ENCODE results near the gene ZAR1L. TPM values are rescaled to one million over a fixed set of nuclear protein-coding genes. Genes with fewer than 3 reads are reported as not detected.
A peak's percentile ranks its signal among the peaks of the same experiment; 100 is the strongest.
"Not testable (repeated sequence)": the region's sequence is repeated elsewhere in the genome, so short reads cannot be mapped to it uniquely, and the experiment has no call there.

ZAR1L gene, protein sequence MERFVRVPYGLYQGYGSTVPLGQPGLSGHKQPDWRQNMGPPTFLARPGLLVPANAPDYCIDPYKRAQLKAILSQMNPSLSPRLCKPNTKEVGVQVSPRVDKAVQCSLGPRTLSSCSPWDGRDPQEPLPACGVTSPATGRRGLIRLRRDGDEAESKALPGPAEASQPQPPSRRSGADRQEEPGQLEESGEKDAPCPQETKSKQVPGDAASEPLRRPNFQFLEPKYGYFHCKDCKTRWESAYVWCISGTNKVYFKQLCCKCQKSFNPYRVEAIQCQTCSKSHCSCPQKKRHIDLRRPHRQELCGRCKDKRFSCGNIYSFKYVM
- polyA plus RNA-seq (2013, experiment 1 of 2; ENCODE audit: insufficient read length) = not detected
- not detected for polyA plus RNA-seq (2013, experiment 2 of 2; ENCODE audit: insufficient read length)

DNA sequence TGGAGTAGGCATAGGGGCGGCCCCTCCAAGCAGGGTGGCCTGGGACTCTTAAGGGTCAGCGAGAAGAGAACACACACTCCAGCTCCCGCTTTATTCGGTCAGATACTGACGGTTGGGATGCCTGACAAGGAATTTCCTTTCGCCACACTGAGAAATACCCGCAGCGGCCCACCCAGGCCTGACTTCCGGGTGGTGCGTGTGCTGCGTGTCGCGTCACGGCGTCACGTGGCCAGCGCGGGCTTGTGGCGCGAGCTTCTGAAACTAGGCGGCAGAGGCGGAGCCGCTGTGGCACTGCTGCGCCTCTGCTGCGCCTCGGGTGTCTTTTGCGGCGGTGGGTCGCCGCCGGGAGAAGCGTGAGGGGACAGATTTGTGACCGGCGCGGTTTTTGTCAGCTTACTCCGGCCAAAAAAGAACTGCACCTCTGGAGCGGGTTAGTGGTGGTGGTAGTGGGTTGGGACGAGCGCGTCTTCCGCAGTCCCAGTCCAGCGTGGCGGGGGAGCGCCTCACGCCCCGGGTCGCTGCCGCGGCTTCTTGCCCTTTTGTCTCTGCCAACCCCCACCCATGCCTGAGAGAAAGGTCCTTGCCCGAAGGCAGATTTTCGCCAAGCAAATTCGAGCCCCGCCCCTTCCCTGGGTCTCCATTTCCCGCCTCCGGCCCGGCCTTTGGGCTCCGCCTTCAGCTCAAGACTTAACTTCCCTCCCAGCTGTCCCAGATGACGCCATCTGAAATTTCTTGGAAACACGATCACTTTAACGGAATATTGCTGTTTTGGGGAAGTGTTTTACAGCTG is at the start of gene ZAR1L, which contains the start of gene BRCA2:
Gene ZAR1L, minus strand, starts transcription at position 126 of the 790 bp plus-strand sequence. CDS start 3,438 bp downstream, outside the sequence.
Gene BRCA2, plus strand, starts transcription at position 271 of the 790 bp plus-strand sequence. CDS start 953 bp downstream, outside the sequence.
- peak; percentile 92 for DNase-seq

DNA sequence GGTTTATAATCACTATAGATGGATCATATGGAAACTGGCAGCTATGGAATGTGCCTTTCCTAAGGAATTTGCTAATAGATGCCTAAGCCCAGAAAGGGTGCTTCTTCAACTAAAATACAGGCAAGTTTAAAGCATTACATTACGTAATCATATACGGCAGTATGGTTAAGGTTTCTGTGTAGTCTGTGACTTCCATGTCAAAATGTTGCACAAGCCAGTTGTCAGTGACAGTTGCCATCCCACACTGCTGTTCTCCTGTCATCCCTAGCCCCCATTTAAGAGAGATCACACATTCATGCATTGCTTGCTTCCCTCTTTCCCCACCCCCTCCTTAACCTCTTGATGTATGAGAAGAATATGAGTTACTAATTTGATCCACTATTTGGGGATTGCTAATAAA is 47.4 kb upstream of the ZAR1L start:
- DNase-seq = peak; percentile 1

DNA sequence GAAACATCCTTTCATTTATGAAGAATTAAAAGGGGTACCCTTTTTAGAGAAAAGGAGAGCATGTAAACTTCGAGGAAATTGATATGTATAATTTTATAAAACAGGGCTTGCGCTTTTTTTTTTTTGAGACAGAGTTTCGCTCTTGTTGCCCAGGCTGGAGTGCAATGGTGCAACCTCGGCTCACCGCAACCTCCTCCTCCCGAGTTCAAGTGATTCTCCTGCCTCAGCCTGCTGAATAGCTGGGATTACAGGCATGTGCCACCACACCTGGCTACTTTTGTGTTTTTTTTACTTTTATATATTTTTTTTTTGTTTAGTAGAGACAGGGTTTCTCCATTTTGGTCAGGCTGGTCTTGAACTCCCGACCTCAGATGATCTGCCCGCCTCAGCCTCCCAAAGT is 40.8 kb upstream of the ZAR1L start:
- not testable (repeated sequence) for DNase-seq

DNA sequence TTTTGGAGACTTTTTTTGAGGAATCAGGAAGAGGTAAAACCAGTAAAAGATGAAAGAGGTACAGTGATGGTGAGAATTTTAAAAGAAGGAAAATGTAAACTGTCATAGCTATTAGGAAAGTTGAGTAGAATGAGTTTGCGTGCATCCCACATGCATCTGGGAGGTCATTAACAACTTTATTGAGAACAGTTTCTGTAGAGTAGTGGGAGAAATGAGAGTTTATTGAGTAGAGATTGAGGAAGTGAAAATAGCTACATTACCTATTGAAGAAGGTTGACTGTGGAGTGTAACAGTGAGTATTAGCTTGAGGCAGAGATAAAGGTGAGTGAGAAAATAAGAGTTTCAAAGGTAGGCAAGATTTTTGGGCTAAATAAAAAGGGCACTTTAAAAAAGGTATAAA is 38.9 kb upstream of the ZAR1L start:
- DNase-seq = no peak

DNA sequence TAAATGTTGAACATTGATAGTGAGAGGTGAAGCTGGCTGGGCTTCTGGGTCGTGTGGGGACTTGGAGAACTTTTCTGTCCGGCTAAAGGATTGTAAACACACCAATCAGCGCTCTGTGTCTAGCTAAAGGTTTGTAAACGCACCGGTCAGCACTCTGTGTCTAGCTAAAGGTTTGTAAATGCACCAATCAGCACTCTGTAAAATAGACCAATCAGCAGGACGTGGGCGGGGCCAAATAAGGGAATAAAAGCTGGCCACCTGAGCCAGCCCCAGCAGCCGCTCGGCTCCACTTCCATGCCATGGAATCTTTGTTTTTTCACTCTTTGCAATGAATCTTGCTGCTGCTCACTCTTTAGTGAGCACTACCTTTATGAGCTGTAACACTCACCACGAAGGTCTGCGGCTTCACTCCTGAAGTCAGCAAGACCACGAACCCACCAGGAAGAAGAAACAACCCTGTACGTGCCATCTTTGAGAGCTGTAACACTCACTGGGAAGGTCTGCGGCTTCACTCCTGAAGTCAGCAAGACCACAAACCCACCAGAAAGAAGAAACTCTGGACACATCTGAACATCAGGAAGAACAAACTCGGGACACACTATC is 35.8 kb upstream of the ZAR1L start:
- DNase-seq = not testable (repeated sequence)

DNA sequence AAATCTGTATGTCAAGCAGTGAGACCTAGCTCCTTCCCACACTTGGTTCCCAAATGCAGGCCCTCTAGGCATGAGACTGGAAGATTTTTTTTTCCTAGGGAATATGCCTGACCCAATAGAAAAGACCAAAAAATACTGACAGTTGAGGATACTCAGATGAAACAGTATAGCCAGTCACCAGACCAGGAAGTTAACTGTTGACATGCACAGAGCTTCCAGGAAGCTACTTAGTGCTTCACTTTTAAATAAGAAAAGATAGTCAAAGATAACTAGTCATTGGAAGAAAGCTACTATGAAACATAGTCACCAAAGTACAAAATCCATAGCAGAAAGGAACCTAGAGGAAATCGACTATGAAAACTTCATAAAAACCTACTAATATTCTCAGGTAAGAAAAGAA is 32.5 kb upstream of the ZAR1L start:
- no peak for DNase-seq

DNA sequence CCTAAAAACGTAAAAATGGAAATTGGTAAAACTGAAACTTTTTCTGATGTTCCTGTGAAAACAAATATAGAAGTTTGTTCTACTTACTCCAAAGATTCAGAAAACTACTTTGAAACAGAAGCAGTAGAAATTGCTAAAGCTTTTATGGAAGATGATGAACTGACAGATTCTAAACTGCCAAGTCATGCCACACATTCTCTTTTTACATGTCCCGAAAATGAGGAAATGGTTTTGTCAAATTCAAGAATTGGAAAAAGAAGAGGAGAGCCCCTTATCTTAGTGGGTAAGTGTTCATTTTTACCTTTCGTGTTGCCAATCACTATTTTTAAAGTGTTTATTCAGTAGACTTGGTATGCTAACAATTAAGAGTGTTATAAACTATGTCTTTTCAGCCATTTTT is 25.8 kb upstream of the ZAR1L start:
- DNase-seq = no peak

DNA sequence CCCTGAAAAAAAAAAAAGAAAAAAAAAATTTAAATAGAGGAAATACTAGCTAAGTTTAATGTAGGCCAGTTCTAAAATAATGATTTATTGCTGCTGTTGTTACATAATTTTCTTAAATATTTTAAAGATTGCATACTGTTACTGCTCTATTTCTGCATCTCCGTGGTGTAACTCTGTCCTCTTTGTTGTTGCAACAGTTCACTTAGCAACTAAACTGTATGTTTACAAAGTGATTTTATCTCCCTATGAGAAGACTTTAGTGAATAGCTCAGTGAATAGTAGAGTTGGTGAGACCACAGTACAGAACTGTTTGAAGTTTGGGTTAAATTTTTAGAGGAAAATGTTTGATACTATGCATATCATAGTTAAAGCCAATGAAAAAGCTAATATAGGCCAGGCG is 19.5 kb upstream of the ZAR1L start:
- DNase-seq = no peak

DNA sequence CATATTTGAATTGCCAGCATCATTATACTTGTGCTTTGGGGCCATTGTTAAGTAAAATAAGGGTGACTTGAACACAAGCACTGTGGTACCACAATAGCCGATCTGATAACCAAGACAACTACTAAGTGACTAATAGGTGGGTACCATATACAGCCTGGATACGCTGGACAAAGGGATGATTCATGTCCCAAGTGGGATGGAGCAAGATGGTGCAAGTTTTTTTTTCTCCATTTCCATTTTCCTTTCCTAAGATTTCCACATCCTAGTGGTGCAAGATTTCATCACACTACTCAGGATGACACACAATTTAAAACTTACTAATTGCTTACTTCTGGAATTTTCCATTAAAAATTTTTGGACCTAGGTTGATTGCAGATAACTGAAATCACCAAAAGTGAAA is 15.3 kb upstream of the ZAR1L start:
- DNase-seq = peak; percentile 71

DNA sequence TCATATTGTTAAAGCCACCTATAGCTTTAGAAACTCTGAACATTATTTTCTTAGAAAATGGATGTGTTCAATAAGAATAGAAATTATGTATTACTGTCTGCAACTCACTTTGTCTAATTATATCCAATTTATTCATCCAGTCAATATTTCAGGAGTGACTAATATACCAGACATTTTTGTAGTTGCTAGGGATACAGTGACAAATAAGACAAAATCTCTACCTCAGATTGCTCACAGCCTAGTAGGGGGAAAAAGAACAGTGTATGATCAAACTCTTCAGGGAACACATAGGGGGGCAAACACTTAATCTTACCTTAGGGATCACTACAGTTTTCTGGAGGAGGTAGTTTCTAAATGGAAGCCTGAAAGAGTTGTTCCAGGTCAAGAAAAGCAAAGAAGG is 8.7 kb upstream of the ZAR1L start:
- DNase-seq = peak; percentile 73

DNA sequence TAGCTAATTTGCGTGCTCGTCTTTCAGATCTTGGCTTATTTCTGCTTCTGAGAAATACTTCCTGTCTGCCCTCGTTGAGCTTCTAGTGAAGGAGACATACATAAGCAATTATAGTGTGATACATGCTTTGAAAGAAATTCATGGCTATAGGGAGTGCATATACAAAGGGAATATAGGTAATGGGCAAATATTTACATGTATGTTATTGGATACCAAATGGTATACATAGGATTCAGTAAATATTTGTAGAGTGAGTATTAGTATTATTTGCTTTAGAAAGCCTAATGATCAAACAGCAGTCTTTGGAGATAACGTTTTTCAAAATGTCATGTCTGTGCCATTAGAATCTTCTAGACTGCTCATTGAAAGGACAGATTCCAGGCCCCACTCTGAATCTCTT is 5.4 kb upstream of the ZAR1L start:
- no peak for DNase-seq

DNA sequence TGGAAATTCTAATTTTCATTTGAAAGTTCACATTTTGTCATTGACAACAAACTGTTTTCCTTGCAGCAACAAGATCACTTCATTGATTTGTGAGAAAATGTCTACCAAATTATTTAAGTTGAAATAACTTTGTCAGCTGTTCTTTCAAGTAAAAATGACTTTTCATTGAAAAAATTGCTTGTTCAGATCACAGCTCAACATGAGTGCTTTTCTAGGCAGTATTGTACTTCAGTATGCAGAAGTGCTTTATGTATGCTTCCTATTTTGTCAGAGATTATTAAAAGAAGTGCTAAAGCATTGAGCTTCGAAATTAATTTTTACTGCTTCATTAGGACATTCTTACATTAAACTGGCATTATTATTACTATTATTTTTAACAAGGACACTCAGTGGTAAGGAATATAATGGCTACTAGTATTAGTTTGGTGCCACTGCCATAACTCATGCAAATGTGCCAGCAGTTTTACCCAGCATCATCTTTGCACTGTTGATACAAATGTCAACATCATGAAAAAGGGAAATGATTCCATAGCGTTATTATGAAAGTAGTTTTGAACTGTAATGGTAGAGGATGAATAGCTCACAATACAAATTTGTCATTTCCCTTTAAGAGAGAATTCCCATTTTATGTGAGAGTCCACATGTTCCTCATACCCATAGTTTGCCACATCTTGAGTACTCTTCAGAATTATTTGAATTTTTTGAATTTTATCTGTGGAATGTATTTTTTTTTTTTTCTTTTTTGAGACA is 2.7 kb upstream of the ZAR1L start:
- no peak for DNase-seq

DNA sequence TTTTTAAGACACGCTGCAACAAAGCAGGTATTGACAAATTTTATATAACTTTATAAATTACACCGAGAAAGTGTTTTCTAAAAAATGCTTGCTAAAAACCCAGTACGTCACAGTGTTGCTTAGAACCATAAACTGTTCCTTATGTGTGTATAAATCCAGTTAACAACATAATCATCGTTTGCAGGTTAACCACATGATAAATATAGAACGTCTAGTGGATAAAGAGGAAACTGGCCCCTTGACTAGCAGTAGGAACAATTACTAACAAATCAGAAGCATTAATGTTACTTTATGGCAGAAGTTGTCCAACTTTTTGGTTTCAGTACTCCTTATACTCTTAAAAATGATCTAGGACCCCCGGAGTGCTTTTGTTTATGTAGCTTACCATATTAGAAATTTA is 1.3 kb upstream of the ZAR1L start:
- no peak for DNase-seq

DNA sequence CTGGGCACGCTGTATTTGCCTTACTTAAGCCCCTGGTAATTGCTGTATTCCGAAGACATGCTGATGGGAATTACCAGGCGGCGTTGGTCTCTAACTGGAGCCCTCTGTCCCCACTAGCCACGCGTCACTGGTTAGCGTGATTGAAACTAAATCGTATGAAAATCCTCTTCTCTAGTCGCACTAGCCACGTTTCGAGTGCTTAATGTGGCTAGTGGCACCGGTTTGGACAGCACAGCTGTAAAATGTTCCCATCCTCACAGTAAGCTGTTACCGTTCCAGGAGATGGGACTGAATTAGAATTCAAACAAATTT is 821 bp upstream of the ZAR1L start:
- DNase-seq = no peak

DNA sequence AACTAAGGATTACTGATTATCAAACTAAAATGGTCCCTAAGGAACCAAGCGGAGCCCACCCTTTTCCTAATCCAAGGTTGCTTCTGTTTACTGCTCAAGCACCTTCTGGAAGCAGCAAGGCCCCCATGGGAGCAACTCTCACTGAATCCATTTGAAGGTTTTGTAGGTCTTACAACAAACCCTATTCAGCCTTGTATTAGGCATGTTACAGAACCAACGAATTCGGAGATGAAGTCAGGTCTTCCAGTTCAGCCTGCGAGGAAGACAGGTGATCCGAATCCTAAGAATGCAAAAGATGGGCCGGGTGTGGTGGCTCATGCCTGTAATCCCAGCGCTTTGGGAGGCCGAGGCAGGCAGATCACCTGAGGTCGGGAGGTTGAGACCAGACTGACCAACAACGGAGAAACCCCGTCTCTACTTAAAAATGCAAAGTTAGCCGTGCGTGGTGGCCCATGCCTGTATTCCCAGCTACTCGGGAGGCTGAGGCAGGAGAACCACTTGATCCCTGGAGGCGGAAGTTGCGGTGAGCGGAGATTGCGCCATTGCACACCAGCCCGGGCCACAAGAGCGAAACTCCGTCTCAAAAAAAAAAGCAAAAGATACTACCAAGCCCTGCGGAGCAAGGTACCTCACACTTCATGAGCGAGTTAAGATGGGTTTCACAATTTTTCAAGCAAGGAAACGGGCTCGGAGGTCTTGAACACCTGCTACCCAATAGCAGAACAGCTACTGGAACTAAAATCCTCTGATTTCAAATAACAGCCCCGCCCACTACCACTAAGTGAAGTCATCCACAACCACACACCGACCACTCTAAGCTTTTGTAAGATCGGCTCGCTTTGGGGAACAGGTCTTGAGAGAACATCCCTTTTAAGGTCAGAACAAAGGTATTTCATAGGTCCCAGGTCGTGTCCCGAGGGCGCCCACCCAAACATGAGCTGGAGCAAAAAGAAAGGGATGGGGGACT is 609 bp downstream of the ZAR1L start:
- peak; percentile 51 for DNase-seq

DNA sequence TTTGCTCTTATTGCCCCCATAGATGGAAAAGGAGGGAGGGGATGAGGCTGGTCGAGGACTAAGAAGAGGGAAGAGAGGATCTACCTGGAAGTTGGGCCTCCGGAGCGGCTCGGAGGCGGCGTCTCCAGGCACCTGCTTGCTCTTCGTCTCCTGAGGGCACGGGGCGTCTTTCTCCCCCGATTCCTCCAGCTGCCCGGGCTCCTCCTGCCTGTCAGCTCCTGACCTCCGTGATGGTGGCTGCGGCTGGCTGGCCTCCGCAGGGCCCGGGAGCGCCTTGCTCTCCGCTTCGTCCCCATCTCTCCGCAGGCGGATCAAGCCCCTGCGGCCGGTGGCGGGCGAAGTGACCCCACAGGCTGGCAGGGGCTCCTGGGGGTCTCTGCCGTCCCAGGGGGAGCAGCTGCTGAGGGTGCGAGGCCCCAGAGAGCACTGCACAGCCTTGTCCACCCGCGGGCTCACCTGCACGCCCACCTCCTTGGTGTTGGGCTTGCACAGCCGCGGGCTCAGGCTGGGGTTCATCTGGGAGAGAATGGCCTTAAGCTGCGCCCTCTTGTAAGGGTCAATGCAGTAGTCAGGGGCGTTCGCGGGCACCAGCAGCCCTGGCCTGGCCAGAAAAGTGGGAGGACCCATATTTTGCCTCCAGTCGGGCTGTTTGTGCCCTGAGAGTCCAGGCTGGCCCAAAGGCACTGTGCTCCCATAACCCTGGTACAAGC is 3.8 kb downstream of the ZAR1L start:
- no peak for DNase-seq

DNA sequence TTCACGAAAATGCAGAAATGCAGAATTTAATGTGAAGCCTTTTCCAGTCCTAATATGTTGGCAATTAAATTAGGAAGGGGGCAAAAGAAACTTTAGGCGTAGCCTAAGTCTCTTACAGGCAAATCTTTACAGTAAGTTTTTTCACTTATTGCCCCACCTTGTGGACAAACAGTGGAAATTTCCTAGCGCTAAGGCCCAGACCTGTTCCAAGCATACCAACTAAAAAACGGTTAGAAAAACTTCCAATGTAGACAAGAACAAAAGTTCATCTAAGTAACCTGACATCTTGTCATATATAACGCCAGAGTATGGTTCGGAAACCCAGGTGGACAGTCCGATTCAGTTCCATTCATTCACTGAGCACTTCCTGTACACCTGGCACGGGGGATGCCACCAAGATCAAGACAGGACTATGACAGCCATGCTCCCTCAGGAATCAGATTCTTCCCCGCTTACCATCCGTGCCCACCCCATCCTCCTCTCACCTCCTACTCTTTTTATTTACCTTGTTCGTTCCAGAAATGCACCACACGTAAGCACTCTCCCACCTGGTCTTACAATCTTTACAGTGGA is 4.9 kb downstream of the ZAR1L start:
- peak; percentile 52 for DNase-seq

DNA sequence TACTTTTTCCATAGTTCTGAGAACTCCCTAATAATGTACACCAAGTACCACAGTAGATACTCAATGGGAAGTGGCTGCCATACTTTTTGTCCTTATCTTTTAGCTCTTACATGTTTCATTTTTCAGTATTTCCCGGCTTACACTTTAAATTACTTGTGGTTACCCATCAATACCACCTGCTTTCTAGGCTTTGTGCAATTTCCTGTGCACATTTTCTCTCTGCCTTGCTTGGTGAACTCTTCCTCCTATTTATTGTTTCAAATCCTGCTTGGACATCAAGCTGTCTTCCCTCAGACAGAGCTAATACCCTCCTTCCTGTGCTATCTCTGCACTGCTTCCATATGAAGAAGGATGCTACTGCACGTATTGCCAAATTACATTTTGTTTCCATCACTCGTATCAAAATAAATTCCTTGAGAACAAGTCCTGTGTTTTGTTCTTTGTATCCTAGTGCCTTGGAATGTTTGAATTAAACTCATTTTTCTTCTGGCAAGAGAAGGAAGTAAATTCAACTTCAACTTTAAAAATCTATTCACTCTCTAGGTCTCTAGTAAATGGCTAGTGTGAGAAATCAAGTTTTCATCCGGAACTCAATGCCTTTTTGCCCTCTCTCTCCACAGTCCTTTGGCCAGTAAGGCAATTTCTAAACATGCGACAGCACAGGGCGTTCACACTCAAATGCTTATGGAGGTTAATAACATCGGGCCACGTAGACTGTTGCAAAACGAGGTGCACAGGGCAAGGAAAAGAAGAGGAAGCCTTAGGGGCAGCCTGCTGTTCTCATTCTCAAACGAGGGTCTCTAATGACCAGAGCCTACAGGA is 5.6 kb downstream of the ZAR1L start:
- no peak for DNase-seq

DNA sequence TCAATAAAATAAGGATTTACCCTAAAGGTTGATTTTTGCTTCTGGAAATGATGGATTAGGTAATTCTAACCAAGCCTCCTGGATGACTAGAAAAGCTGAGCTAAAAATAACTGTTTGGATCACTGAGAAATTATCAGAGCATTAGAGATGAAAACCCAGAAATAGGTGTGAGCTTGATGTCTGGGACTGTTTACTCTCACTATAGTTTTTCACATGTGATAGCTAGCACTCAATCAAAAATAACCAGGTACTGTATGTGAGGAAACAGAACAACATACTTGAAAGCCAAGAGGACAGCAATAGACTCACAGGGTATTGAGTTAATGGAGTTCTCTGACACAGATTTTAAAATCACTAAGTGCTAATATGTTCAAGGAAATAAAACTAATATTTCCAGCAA is 9.5 kb downstream of the ZAR1L start:
- no peak for DNase-seq

DNA sequence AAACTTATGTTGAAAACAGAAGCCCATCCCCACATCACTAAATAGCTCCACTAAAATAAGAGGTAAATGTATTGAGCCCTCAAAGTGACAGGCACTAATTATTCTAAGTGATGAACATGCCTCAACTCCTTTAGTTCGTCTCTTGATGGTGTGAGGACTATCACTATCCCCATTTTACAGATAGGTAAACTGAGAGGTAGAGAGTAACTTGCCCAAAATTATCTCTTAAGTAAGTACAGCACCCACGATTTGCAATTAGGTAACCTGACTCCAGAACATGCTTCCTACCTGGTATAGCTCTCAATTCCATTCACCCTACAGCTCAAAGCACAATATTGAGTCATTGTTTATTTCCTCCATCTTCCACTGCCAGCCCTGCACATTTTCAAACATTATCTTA is 12.7 kb downstream of the ZAR1L start:
- DNase-seq = no peak

Measured in fibroblast of skin of abdomen (primary cell).